ENCODE measurements around the gene NT5C3B.

GRCh38 chr17:41814195-41814594 is 21.8 kb downstream of the NT5C3B start:
- TF ChIP-seq, protein P1, sequence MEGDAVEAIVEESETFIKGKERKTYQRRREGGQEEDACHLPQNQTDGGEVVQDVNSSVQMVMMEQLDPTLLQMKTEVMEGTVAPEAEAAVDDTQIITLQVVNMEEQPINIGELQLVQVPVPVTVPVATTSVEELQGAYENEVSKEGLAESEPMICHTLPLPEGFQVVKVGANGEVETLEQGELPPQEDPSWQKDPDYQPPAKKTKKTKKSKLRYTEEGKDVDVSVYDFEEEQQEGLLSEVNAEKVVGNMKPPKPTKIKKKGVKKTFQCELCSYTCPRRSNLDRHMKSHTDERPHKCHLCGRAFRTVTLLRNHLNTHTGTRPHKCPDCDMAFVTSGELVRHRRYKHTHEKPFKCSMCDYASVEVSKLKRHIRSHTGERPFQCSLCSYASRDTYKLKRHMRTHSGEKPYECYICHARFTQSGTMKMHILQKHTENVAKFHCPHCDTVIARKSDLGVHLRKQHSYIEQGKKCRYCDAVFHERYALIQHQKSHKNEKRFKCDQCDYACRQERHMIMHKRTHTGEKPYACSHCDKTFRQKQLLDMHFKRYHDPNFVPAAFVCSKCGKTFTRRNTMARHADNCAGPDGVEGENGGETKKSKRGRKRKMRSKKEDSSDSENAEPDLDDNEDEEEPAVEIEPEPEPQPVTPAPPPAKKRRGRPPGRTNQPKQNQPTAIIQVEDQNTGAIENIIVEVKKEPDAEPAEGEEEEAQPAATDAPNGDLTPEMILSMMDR (IDR thresholded peaks at IDR 0.05; ENCODE audit: insufficient read depth, low read length, poor library complexity, severe bottlenecking), result no peak
- TF ChIP-seq EZH2phosphoT487 (conservative IDR thresholded peaks at IDR 0.05; ENCODE audit: low read length), result no peak
